Prostate gland (tissue), 2 donors: ENCODE data around the gene MARCHF3.

Source experiments
- POLR2A ChIP-seq: fragments of 450-650 bp; IDR thresholded peaks from one replicate; pipeline ENCODE4 v1.6.1; 2016; ENCODE audit warnings: antibody characterized with exemption, mild to moderate bottlenecking
- POLR2AphosphoS5 ChIP-seq: sonication (generic); formaldehyde crosslinking; IDR thresholded peaks from one replicate; pipeline ENCODE4 v1.6.1; 2017; ENCODE audit warnings: antibody characterized with exemption
- TF ChIP-seq, protein P1 (sequence below), 4 experiments: fragments of 200-600 bp in 2 of 4; fragments of 450-650 bp in 2 of 4; sonication (generic) in 2 of 4; IDR thresholded peaks; 1 replicate in 3 of 4; 2 replicates in 1 of 4; pipeline ENCODE4 v1.5.1; 2016 to 2019; ENCODE audit warnings: antibody characterized with exemption in 4 of 4, mild to moderate bottlenecking in 2 of 4, moderate library complexity in 2 of 4

DNA sequence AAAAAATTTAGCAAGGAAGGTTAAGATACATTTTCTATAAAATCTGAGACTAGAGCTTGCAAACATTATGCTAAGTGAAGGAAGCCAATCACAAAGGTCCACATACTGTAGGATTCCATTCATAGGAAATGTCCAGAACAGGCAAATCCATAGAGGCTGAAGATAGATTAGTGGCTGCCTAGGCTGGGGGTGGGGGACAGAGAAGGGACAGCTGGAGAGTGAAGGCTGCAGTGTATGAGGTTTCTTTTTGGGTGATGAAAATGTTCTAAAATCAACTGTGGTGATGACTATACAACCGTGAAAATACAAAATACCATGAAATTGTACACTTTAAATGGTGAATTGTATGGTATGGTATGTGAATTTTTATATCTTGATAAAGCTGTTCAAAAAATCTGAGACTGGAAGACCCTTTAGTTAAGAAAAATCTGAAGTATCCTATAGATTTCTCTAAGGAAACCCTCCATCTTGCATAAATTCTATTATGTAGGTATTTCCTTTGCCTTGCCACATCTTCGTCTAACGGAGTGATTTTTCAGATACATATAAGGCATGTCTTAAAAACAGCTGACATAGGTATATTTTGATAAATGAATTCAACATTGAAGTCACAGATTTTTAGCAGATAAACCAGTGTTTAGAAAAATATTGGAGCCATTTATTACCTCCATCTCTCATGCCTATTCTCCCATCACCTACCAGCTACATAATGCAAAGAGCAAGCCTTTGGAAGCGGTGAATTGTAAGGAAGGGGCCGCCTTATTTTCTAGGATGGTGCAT, 132.3 kb downstream of the MARCHF3 start:
- TF ChIP-seq, protein P1, sequence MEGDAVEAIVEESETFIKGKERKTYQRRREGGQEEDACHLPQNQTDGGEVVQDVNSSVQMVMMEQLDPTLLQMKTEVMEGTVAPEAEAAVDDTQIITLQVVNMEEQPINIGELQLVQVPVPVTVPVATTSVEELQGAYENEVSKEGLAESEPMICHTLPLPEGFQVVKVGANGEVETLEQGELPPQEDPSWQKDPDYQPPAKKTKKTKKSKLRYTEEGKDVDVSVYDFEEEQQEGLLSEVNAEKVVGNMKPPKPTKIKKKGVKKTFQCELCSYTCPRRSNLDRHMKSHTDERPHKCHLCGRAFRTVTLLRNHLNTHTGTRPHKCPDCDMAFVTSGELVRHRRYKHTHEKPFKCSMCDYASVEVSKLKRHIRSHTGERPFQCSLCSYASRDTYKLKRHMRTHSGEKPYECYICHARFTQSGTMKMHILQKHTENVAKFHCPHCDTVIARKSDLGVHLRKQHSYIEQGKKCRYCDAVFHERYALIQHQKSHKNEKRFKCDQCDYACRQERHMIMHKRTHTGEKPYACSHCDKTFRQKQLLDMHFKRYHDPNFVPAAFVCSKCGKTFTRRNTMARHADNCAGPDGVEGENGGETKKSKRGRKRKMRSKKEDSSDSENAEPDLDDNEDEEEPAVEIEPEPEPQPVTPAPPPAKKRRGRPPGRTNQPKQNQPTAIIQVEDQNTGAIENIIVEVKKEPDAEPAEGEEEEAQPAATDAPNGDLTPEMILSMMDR (IDR thresholded peaks at IDR 0.05) = no peak
- TF ChIP-seq POLR2A (no peak), POLR2AphosphoS5 (no peak)
